HG03135 (cell line): ENCODE data around the gene RPS27.
A peak's percentile ranks its signal among the peaks of the same experiment; 100 is the strongest.
"Not testable (repeated sequence)": the region's sequence is repeated elsewhere in the genome, so short reads cannot be mapped to it uniquely, and the experiment has no call there.

Experiments used
- ATAC-seq: cut with Tn5 transposase; IDR thresholded peaks from one replicate; pipeline ENCODE4 v1.9.1; 2021; ENCODE audit warnings: mild to moderate bottlenecking, moderate library complexity; ENCODE audit not compliant: unreplicated experiment

The RPS27 gene

DNA sequence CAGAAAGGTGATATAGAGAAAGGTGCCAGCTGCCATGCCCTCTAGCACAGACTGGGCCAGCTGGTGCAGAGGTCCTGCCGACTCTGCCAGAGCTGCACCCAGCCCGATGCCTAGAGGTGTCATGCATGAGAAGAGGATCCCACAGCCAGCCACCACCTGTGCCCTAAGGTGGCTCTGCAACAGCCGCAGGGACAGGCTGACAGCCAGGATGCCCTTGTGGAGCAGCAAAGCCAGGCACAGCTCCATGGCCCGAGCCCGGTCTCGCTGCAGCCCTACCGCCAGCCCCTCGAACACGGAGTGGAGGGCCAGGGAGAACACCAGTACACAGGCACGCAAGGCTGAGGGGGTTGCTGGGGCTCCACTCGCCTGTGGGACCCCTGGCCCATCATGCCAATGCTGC is 30.4 kb upstream of the RPS27 start:
- ATAC-seq: no peak

DNA sequence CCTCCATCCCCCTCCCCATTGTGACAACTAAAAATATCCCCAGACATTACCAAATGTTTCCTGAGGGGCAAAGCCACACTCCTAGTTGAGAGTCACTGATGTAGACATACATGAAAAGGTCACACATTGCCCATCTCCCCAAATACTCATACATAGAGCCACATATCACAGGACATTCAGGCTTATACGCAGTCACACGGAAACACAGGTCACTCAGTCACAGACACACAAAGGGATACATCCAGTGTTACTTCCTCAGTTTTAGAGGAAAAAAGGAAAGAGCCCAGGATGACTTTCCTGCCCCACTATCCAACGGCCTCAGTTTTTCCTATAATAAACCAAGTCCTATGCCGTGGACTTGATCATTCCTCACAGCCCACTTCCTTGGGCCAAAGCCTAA is 29.1 kb upstream of the RPS27 start:
- no peak for ATAC-seq

DNA sequence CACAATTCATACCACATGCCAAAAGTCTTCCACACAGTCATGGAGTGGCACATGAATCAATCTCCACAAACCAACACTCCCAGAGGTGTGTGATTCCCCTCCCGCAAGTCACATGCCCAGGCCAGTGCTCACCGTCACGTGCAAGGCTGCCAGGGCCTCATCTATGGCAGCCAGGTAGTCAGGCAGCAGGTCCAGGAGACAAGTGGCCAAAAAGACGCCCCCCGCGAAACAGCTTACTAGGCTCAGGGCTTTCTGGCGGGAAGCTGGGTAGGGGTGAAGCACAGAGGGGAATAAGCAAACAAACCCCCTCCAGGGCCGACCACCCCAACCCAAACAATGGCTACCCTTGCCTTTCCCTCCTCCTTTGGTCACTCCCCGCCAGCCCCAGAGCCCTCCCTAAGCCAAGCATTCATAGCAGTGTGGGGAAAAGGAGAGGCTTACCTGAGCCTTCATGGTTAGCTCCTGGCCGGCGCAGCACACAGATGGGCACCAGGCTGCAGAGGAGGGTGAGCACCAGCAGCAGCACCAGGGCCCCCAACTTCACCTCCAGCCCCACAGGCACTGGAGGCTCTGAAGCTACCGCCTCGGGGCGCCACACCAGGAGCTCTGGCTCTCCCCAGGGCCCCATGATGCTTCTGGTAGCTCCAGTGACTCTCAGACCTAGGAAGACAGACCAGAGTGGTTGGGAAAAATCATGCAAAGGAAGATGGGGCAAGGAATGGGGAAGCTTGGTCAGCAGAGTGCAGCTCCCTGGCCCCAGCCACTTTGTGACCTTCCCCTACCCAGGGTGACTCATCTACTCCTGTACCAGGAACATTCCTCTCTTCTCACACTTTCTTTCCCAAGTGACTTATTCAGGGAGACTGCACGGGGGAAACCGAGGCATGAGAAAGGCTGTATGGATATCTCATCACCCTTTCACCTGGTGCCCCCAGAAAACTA is 28.2 kb upstream of the RPS27 start:
- ATAC-seq: no peak

DNA sequence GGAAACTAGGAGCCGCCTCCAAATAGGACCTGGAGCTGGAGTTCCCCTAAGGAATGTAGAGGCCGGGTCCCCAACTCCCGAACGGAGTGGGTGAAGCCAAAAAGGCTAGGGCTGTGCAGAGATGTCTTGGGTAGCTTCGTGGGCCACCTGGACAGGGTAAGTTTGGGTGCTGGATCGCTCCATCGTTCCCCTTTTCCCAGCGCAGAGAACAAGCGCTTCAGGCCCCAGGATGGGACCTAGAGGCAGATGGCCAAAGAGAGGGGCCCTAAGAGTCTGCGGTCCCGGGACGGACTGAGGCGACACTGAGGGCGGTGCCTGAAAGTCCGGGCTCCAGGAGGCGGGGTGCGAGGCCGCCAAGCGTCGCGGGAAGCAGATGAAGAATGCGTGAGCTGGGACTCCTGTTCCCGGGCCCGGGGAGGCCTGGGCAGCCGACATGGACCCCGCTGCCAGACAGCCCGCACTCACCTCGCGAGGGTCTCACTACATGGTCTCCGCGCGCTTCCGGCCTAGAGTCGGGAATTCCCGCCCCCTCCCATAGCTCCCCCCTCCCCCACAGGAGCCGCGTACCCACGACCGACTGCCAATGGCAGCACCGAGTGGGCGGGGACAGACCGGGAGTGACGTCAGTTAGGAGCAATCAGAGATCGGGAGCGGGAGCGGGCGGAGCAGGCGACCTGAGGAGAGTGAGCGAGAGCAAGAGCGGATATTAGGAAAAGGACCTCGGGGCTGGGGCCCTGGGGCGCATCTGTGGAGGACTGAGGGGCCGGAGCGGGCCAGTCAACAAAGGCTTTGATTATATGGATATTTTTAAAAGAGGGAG is 27.3 kb upstream of the RPS27 start, which contains the start of gene SLC39A1:
SLC39A1 (minus strand) TSS at position 508 of the 820 bp plus-strand sequence. CDS start 822 bp downstream, outside the sequence.
- ATAC-seq: peak; percentile 45

DNA sequence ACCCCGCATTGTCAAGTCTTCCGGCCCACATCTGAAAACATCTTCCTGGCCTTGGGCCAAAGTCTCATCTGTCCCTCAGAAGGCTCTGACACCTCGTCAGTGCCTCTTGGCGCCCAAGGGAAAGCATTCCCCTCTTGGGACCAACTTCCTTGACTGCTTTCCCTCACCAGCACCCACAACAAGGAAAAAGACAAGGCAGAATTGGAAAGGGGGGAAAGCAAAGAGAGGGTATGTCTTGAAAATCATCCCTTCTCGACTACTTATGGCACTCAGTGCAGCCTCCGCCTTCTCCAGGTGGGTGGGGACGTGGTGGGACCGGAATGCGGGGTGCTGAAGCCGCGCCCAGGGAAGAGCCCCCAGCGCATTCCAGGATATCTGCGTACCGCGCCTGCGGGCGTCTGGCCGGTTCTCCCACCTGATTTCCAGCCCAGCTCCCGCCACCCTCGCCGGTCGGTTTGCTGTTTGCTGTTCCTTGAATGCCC is 26.7 kb upstream of the RPS27 start:
- no peak for ATAC-seq

DNA sequence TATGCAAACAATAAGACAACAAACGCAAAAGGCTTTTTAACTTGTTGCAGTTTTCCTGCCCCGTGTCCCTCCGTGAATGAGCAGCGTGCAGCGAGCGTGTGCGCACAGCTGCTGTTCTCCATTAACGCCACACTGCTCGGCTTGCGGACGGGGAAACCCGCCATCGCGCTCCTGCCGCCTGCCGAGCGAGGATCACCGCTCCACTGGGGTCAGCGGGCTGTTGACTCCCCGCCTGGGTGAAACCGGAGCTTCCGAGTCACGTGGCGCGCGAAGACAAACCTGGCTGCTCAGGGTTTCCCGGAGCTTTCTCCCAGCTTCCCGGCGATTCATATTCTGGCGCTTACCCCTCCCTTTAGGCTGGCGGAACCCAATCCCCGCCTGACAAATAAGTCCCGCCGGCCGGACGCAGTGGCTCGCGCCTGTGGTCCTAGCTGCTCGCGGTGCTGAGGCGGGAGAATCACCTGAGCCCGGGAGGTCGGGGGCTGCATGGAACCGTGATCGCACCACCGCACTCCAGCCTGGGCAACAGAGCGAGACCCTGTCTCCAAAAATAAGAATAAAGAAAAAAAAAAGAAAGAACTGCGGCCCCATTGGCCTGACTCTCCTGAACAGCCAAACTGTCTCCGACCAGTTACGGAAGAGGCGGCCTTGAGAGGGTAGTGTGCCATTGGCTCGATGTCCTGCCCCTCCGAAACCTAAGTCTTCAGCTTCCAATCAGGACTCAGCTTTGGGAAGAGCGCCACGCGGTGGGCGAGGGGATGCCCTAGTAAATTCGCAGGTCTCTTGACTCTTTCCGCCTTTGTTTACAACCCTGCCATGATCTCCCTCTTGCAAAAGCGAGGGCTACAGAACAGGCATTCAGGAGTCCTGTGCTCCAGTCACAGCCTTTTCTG is 23.2 kb upstream of the RPS27 start, which contains the start of gene CREB3L4:
CREB3L4 (plus strand) TSS at position 796 of the 893 bp plus-strand sequence. CDS start 624 bp downstream, outside the sequence.
- peak; percentile 70 for ATAC-seq

DNA sequence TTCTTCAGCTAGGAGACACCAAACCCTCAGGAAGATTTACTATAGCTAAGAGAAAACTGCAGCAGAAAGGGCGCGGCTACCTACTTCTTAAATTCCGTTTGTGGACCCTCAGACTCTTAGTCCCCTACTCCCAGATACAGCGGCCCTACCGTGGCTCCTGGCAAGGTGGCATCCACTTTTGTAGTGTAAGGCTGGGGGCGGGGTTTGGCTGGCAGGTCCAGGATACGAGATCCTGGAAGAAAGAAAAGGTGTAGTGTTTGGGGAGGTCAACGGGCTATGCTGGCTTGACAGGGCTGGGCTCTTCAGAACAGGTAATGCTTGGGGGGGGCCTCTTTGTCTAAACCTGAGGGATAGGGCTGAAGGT is 22.6 kb upstream of the RPS27 start:
- no peak for ATAC-seq

DNA sequence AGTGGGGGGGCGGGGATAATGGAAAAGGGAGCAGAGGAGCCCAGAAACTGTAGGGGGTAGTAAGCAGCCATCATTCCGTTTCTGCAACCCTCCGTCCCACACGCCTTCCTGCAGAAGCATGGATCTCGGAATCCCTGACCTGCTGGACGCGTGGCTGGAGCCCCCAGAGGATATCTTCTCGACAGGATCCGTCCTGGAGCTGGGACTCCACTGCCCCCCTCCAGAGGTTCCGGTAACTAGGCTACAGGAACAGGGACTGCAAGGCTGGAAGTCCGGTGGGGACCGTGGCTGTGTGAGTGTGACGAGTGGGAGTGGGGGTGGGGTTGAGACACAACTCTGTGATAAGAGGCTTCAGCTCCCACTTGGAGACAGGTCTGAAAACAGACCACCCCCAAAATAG is 22.2 kb upstream of the RPS27 start:
- ATAC-seq: no peak

DNA sequence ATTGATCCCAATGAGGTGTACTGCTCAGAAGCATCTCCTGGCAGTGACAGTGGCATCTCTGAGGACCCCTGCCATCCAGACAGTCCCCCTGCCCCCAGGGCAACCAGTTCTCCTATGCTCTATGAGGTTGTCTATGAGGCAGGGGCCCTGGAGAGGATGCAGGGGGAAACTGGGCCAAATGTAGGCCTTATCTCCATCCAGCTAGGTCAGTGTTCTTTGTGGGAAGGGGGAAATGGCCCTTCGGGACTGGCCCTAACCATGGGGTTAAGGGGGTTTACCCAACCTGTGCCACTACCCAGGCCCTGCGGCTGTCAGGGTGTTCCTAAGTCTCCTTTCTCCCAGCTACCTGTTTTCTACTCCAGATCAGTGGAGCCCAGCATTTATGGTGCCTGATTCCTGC is 21.6 kb upstream of the RPS27 start:
- ATAC-seq: no peak

DNA sequence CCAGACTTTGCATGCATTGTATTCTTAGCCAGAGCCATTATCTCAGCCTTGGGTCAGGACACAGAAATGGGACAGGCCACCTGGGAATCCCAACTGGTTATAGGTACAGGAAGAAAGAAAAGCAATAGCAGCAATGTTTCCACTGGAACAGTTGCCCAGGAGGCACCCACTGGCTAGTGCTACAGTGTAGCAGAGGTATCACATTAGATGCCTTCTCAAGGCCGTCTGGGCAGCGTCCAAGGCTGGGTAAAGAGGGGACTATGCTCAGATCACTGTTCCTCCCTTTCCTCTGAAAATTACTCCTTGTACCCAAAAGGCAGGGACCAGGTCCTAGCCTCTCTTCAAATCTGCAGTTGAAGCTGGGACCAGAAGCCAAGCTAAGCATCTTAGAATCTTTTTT is 20.2 kb upstream of the RPS27 start:
- no peak for ATAC-seq

DNA sequence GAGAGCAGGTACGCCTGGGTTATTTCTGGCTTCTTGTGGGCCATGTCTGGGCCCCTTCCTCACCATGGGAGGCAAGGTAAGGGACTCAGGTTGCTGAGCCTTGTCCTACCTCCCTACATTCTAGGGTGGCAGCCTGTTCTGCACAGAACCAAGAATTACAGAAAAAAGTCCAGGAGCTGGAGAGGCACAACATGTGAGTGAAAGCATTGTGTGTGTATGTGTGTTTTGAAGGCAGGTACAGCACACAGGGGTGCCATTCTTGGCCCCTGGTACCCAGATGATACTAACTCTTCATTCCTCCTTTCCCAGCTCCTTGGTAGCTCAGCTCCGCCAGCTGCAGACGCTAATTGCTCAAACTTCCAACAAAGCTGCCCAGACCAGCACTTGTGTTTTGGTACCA is 17.5 kb upstream of the RPS27 start:
- no peak for ATAC-seq

DNA sequence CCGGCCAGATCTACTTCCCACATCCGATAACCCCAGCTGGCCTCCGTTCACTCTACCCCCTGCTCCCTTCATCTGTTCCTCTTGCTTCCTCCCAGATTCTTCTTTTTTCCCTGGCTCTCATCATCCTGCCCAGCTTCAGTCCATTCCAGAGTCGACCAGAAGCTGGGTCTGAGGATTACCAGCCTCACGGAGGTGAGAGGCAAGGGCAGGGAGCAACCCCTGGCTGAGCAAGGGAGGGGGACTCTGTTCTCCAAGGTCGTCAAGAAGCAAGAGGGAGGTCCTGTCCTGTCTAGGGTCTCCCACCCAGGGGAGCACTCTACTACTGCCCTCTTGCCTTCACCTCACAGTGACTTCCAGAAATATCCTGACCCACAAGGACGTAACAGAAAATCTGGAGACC is 17.0 kb upstream of the RPS27 start:
- no peak for ATAC-seq

DNA sequence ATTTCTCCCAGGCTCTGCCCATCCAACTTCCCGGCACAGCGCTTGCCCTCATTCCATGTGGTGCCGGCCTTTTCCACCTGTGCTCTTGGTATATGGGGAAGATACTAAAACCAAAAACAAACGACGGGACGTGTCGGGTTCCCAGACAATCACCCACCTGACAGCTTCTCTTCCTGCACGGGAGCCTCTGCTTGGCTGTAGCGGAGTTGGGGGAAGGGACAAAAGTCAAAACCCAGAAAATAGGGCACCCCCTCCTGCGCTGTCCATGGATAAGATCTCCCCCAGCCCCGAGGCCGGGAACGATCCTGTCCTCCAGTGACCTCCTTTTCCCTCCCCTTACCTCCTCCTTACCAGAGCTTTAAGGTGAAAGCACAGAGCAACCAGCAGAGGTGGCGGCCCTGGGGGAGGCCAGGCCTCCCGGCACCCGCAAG is 13.7 kb upstream of the RPS27 start:
- ATAC-seq: no peak

DNA sequence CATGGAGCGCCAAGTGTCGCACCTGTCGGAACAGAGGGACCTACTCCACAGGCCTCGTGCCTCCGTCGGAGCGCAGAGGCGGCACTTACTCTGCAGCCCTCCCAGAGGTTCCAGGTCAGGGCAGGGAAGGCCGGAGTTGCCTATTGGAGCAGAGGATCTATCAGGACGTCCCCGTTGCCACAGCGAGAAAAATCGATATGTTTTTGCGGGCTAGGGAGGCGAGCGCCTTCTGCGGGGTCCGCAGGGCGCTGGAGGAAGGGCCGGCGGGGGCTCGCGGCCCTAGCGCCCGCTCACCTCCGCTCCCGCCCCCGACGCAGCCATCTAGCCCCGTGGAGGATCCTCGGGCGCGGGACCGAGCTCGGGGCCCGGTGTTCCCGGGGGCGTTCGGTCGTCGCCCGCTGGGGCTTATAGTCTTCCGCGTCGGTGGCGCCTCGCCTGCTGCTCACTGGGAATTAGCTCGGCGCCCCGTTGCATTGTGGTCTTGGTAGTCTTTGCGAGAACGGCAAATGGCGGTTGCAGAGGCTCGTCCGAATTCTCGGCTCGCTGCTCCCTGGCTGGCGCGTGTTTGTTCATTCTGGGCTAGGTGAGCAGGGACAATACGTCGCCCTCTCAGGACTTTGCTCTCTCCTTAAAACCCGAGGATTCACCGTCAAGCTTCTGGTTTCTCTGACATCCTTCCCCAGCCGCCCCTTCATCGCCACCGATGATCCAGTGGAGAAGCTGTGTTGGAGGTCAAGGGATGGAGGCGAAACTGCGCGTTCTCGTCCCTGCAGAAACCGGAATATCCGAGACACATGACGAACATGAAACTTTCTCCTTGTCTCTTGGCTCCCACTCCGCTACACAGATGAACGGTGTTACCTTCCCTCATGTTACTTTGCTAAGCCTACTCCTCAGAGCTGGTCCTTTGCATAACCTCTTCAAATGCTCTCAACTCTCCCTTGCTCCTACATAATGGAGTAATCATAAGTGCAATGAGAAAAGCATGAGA is 13.0 kb upstream of the RPS27 start, which contains the start of gene JTB:
JTB (minus strand) TSS at position 425 of the 991 bp plus-strand sequence; CDS start at position 3, 422 bp downstream.
- peak; percentile 77 for ATAC-seq

DNA sequence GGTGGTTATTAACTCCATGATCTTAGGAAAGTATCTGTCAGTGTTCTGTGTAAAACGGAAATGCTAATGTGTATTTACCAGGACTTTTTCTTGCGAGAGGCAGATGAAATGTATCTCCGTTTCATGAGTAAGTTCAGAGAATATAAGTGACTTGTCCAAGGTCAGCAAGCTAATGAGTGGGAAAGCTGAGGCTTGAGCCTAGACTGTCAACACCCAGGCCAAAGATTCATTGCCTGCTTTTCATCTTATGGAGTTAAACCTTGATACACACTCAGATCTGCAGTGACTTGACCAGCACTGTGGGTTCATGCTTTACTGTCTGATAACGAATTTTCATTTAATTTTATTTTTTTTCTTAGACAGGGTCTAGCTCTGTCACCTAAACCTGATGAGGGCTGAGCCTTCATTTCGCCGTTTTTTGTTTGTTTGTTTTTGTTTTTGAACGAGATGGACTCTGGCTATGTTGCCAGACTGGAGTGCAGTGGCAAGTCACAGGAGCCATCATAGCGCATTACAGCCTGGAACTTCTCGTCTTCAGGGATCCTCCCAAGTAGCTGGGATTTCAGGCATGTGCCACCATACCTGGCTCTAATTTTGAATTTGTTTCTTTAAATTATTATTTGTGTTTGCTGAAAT is 12.2 kb upstream of the RPS27 start:
- no peak for ATAC-seq

DNA sequence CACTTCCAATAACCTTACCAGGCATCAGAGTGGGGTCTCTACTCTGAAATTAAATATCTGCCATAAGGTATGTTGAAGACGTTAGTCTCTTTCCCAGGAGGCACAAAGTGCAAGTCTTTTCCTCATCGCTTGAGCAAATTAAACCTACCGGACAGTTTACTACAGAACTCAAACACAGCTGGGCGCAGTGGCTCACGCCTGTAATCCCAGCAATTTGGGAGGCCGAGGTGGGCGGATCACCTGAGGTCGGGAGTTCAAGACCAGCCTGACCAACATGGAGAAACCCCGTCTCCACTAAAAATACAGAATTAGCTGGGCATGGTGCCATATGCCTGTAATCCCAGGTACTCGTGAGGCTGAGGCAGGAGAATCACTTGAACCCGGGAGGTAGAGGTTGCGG is 11.5 kb upstream of the RPS27 start:
- not testable (repeated sequence) for ATAC-seq

DNA sequence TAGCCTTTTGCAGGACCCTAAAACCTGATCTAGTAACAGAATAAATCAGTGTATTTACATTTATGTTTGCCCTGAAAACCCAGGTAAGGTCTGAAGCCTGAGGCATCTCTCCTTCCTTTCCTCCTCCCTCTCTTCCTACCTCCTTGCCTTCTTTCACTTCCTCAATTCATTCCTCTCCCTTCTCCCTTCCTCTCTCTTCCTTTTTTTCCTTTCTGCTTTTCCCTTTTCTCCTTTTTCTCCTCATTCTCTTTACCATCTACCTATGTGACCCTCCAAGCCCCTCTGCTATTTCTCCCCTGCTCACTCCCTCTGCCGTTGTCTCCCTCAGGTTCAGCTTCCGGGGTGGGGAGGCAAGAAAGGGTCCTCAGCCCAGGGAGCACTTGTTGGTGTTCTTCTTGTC is 8.8 kb upstream of the RPS27 start:
- not testable (repeated sequence) for ATAC-seq

DNA sequence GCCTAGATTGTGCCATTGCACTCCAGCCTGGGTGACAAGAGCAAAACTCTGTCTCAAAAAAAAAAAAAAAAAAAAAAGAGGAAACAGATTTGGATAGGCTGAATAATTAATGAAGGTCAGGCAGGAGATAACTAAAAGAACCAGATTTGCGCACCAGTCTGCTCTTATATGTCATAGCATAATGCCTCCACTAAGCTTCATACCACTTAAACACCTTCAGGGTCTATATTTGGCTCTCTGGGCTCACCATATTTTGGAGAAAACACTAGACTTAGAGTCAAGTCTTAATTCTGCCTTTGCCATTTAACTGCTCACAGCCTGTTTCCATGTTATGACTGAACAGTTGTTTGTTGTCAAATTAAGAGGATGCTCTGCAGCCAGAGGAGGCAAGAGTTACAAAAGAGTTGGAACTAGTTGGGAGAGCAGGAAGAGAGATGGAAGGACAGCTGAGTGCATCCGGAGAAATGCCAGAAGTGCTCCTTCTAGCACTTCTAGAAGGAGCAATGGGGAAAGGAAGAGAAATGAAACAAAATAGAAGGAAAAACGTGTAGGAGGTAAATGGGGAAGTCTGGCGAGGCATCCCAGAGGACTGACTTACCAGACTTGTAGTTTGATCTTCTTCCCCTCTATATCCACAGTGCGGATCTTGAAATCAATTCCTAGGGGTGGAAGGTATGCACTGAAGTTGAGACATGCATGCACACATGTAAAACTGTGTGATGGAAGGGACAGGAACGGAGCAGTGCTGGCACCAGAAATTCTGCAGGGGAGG is 6.3 kb upstream of the RPS27 start:
- ATAC-seq: no peak
